Upper lobe of right lung (tissue), 1 donor: Measurements from ENCODE around the gene DMWD. TPM values are rescaled to one million over a fixed set of nuclear protein-coding genes. Genes with fewer than 3 reads are reported as not detected.

Experiments used
- ATAC-seq: fragments of 200-7000 bp; cut with Tn5 transposase; one replicate; pipeline ENCODE4 v1.9.1; 2020; ENCODE audit warnings: mild to moderate bottlenecking, moderate library complexity
- DNase-seq: peaks from one replicate; pipeline ENCODE4 v3.0.0-alpha.2; 2020
- H3K27ac ChIP-seq: fragments of 200-600 bp; one replicate; pipeline ENCODE4 v1.8.0; 2022
- H3K27me3 ChIP-seq: fragments of 200-600 bp; one replicate; pipeline ENCODE4 v1.8.0; 2022; ENCODE audit warnings: mild to moderate bottlenecking
- H3K36me3 ChIP-seq: fragments of 200-600 bp; one replicate; pipeline ENCODE4 v1.8.0; 2022
- H3K4me1 ChIP-seq: fragments of 200-600 bp; one replicate; pipeline ENCODE4 v1.8.0; 2022
- H3K4me3 ChIP-seq: fragments of 200-600 bp; one replicate; pipeline ENCODE4 v1.8.0; 2022; ENCODE audit warnings: mild to moderate bottlenecking
- H3K9me3 ChIP-seq: fragments of 200-600 bp; one replicate; pipeline ENCODE4 v1.8.0; 2022
- intact Hi-C: fragments of 100-400 bp; cut with DNase I; formaldehyde crosslinking; loops from one replicate; pipeline ENCODE4 v1.11.0; 2022
- total RNA-seq: library from RNA; stranded (reverse); fragmentation: NEBNext Ultra II Directional; extraction: Animal tissue kit (Norgen Biotek cat#: 25700); gene quantifications from one replicate; pipeline ENCODE4 v1.2.1, GENCODE V29; 2021
- TF ChIP-seq, protein P1 (sequence below): fragments of 200-600 bp; IDR thresholded peaks from one replicate; pipeline ENCODE4 v1.8.0; 2022; ENCODE audit warnings: antibody characterized with exemption
- donor health status: DM: no; HTN: yes; CAD: no; lungs with severe emphysema.

Gene DMWD
- total RNA-seq, 1 donor from 2014 or later: 58.7 TPM

DNA sequence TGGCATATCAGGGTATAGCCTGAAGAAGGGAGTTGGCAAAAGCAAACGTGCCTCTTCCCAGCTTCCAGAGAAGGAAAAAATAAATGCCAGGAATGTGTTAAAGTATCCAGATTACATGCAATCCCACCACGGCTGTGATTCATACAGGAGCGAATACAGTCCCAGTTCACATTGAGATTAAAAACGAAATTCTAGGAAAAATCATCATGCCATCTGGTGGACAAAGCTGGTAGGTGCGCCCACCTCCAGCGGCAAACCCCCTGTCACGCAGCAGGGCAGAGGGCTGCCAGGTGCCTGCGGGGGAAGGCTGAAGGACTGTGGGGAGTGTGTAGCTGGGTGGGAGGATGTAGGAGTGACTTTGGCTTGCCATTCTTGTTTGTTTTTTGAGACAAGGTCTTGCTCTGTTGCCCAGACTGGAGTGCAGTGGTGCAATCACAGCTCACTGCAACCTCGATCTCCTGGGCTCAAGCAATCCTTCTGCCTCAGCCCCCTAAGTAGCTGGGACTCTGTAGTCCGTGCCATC lies 6.4 kb upstream of the DMWD start:
- H3K4me3 ChIP-seq: no peak overlapping the region
- no peaks in the 10 kb centered on the region for H3K9me3 ChIP-seq
- DNase-seq: no peak
- no peaks in the 10 kb centered on the region for H3K27me3 ChIP-seq
- intact Hi-C loops: no loop called here
- peaks cover 5% of the 10 kb centered on the region for H3K4me1 ChIP-seq
- no peaks in the 10 kb centered on the region for H3K36me3 ChIP-seq
- ATAC-seq: peak; percentile 88
- no peak overlapping the region for H3K27ac ChIP-seq
- TF ChIP-seq, protein P1, sequence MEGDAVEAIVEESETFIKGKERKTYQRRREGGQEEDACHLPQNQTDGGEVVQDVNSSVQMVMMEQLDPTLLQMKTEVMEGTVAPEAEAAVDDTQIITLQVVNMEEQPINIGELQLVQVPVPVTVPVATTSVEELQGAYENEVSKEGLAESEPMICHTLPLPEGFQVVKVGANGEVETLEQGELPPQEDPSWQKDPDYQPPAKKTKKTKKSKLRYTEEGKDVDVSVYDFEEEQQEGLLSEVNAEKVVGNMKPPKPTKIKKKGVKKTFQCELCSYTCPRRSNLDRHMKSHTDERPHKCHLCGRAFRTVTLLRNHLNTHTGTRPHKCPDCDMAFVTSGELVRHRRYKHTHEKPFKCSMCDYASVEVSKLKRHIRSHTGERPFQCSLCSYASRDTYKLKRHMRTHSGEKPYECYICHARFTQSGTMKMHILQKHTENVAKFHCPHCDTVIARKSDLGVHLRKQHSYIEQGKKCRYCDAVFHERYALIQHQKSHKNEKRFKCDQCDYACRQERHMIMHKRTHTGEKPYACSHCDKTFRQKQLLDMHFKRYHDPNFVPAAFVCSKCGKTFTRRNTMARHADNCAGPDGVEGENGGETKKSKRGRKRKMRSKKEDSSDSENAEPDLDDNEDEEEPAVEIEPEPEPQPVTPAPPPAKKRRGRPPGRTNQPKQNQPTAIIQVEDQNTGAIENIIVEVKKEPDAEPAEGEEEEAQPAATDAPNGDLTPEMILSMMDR: peak; percentile 92

DNA sequence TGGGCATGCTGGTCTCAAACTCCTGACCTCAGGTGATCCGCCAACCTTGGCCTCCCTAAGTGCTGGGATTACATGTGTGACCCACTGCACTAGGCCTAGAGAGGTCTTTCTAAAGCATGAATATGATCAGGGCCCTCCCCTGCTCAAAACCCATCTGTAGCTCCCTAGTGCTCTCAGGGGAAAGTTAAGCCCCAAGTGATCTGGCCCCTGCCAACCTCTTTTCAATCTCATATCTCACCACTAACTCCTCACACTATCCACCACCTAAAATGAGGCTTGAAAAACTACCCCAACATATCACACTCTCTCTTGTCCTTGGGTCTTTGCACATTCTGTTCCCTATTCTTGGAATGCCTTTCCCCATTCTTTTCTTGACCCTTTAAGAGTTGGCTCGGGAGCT lies 2.0 kb upstream of the DMWD start:
- intact Hi-C loops: no loop called here
- H3K9me3 ChIP-seq: no peaks in the 10 kb centered on the region
- H3K36me3 ChIP-seq: peaks cover 10% of the 10 kb centered on the region
- TF ChIP-seq, protein P1: no peak
- DNase-seq (no peak), ATAC-seq (no peak)
- H3K4me1 ChIP-seq: peaks cover 19% of the 10 kb centered on the region
- H3K27ac ChIP-seq: no peak overlapping the region
- no peaks in the 10 kb centered on the region for H3K27me3 ChIP-seq
- H3K4me3 ChIP-seq: no peak overlapping the region

DNA sequence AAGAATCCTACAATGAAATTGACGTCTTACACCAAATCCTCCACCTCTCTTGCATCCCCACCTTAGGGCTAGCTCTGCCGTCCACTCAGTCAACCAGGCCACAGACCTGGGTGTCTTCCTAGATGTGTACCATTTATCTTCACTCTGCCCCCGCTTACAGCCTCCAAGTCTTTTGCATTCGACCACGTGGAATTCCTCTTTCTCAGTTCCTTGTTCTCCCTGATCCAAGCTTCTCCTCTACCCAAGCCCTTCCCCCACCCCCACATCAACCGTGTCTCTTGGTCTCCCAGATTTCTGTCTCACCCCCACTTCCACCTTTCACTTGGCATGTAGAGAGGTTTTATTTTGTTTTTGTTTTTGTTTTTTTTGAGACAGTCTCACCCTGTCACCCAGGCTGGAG lies 1.2 kb upstream of the DMWD start:
- H3K36me3 ChIP-seq: peaks cover 17% of the 10 kb centered on the region
- no peaks in the 10 kb centered on the region for H3K27me3 ChIP-seq
- peaks cover 15% of the 10 kb centered on the region for H3K4me1 ChIP-seq
- DNase-seq (no peak), ATAC-seq (no peak)
- H3K27ac ChIP-seq: no peak overlapping the region
- TF ChIP-seq, protein P1: no peak
- no peak overlapping the region for H3K4me3 ChIP-seq
- H3K9me3 ChIP-seq: no peaks in the 10 kb centered on the region
- intact Hi-C loops: no loop called here

DNA sequence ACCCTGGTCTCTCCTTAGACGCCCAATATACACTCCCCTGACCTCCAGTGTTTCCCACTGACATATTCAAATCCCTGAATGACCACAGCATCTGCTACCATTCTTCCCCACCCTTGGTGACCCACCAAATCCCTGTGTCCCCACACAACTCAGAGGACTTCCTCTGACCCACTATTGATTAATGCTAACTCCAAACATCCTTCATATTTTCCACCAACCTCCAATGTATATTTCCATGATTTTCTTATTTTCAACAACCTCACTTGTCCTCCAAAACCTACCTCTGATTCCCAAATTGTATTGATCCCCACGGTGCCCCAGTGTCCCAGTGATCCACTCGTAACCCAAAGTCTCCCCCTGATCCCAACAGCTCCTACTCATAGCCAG lies 526 bp upstream of the DMWD start:
- Histone ChIP-seq H3K9me3 (no peaks in the 10 kb centered on the region), H3K27me3 (no peaks in the 10 kb centered on the region), H3K27ac (peak overlapping the region; percentile 28), H3K4me1 (peaks cover 15% of the 10 kb centered on the region), H3K4me3 (peak overlapping the region; percentile 67), H3K36me3 (peaks cover 24% of the 10 kb centered on the region)
- TF ChIP-seq, protein P1: no peak
- intact Hi-C loops: no loop called here
- ATAC-seq: no peak
- no peak for DNase-seq

DNA sequence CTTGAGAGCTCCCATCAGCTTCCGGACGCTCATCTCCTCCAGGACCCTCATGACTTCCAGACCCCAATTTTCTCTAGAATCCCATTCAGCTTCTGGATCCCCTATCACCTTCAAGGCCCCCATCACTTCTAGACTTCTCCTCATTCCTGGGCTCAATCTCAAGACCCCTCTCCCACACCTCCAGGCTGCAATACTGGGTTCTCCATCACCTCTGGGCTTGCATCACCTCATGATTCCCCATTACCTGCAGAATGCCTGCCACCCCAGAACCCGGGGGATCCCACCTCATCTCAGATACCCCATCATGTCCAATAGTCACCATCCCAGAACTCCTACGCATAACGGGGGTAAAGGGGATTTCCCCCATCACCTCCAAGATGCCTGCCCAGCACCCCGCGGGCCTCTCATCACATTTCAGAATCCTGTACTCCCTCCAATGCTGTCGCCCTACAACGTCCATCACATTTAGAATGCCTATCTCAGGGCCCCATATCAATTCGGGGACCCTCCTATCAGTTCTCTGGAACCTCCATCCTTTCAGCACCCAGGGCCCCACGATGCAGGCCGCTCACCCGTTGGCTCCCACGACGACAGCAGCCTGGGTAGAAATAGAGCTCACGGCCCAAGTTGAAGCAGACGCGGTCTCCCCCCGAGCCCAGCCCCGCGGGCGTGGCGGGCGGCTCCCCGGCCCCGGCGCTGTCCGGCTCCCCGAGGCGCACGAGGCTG lies 738 bp downstream of the DMWD start:
- Histone ChIP-seq H3K4me3 (peak overlapping the region; percentile 67), H3K27ac (peak overlapping the region; percentile 65), H3K9me3 (no peaks in the 10 kb centered on the region), H3K36me3 (peaks cover 28% of the 10 kb centered on the region), H3K4me1 (peaks cover 15% of the 10 kb centered on the region), H3K27me3 (no peaks in the 10 kb centered on the region)
- TF ChIP-seq, protein P1: no peak
- DNase-seq (no peak), ATAC-seq (no peak)
- intact Hi-C loops: no loop called here
